Inferior parietal cortex (tissue), 1 donor: ENCODE measurements around the gene PTPRN2.
"Not testable (repeated sequence)": the region's sequence is repeated elsewhere in the genome, so short reads cannot be mapped to it uniquely, and the experiment has no call there.

ENCODE experiments used
- DNase-seq: peaks from one replicate; pipeline ENCODE4 v3.0.0-alpha.2; 2016; ENCODE audit errors: extremely low spot score

The PTPRN2 gene

DNA sequence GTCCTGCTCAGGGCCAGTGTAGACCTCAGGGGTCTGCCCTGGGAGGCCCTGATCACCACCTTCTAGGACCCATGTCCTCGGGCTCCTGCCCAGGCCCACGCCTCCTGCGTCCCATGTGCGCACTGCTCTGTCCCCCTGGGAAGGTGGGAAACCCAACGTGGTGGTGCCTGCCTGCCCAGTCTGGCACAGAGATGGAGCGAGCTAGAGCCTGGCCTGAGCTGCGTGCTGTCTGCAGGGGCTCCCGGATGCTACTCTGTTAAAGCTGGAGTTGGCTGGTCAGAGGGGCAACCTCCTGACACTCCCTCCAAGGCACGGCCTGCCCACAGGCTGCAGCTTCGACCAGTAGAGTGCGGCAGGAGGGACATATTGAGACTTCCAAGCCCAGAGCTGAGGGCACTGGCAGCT lies 1079.1 kb downstream of the PTPRN2 start:
- DNase-seq, result no peak

DNA sequence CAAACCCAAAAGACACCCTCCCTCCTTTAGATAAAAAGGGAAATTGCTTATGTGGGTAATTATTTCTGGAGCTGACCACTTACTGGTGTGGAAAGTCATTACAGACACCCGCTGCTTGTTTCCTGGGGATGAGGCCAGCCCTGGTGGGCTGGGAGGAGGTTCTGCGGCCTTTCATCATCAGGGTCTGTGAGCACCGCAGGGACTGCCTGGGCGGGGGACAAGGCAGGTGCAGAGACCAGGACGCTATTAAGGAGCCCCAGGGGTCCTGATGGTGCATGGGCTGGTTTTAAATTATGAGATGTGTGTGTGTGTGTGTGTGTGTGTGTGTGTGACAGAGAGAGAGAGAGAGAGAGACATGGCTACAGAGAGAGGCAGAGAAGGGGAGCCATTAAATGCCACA lies 1079.6 kb downstream of the PTPRN2 start:
- DNase-seq, result no peak

DNA sequence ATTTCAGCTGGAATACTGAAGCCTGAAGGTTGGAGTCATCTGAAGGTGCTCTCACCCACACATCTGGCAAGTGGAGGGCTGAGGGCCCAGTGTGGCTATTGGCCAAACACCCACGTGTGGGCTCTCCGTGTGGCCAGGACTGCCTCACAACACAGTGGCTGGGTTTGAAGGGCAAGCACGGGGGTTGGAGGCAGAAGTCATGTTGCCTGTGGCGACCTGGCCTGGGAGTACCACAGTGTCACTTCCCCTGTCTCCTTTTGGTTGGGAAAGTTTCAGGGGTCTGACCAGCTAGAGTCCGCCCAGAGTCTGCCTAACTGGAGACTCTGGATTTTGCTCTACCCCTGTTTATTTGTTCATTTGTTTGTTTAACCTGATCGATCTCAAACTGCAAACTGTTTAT lies 1081.4 kb downstream of the PTPRN2 start:
- DNase-seq, result no peak

DNA sequence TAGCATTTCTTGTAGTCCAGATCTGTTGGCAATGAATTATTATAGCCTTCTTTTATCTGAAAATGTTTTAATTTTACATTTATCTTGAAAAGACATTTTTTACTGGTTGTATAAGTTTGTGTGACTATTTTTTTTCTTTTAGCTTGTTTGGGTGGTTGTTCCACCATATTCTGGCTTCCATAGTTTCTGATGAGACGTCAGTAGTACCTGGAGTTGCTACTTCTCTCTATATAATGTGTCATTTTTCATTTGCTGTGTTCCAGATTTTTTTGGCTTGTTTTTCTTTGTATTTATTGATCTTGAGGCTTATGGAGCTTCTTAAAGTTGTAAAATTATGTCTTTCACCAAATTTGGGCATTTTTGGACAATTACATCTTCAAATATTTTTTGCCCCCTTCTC lies 1082.0 kb downstream of the PTPRN2 start:
- DNase-seq, result no peak

DNA sequence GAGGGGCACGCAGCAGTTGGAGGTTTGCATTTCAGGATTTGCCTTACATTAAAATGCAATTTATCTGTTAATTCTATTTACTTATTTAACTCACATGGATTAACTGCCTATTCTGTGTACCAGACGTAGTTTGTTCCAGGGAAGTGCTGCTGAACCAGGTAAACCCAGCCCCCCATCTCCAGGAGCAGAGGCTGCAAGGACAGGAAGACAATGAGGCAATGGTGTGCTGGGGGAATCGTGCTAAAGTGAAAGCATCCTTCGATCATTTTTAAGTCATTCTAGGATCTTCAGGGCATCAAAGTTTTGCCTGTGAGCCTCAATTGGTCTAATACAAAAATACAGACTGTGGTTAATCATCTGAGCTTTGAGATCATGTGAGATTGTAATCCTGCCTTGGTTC lies 1084.4 kb downstream of the PTPRN2 start:
- DNase-seq, result no peak

DNA sequence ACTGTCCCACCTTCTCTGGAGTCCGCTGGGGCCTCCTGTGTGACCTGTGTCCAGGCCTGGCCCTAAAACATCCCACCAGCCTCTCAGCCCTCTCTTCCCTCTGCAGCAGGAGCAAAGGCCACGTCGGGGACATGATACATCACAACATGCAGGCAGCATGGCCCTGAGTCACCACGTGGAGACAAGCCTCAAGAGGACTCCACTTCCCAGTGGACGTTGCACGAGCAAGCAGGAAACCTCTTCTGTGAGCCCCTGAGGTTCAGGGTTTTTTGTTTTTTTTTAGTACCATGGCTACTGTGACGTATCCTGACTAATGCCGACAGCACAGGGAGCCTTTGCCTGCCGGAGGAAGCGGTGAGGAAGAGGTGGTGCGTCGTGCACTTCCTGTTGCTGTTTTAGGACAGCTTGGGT lies 1084.9 kb downstream of the PTPRN2 start:
- no peak for DNase-seq

DNA sequence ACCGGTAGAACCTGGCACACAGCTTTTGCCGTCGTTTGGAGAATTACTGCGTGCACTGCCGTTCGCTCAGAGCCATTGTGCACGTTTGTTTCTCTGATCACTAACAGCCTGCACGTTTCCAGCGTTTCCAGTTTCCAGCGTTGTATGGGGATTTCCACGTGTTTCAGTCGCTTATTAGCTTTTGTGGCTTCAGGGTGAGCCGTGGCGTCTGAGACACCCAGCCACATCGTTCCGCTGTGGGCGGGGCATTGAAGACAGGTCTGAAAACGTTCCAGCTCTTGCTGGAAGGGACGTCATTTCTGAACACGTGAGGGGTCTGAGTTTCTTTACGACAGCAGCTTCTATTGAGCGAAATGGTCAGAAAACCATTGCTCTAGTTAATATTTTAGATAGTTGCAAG lies 1086.0 kb downstream of the PTPRN2 start:
- DNase-seq, result no peak

DNA sequence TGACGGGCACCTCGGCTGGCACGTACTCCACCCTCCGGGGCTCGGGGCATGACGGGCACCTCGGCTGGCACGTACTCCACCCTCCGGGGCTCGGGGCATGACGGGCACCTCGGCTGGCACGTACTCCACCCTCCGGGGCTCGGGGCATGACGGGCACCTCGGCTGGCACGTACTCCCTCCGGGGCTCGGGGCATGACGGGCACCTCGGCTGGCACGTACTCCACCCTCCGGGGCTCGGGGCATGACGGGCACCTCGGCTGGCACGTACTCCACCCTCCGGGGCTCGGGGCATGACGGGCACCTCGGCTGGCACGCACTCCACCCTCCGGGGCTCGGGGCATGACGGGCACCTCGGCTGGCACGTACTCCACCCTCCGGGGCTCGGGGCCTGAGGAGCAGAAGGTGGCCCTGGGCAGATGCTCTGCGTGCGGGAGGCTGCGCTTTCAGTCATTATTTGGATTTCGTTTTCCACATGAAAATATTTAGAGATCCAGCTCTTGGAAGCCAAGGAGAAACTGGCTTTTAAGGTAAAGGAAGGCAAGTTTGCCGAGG lies 1086.6 kb downstream of the PTPRN2 start:
- not testable (repeated sequence) for DNase-seq

DNA sequence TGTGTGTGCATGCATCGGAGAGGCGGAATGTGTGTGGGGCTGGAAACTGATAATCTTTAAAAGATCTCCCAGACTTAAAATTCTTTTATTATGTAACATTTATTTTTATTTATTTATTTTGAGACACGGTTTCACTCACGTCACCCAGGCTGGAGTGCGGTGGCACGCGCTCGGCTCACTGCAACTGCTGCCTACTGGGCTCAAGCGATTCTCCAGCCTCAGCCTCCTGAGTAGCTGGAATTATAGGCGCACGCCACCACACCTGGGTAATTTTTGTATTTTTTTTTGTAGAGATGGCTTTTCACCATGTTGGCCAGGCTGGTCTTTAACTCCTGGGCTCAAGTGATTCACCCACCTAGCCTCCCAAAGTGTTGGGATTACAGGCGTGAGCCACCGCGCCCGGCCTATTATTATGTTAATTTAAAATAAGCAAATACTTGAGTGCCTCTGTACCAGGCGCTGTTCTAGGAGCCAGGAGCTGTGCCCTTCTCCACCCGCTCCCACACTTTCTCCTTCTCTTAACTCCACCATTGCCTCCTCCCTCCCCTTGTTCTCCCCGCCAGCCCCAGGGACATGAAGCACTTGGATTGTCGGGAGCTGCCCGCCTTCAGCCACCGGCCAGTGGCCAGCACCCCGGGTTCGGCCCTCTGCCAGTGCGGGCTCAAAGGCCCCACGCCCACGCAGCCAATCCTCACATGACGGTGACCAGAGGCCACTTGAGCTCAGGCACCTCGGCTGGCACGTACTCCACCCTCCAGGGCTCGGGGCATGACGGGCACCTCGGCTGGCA lies 1087.3 kb downstream of the PTPRN2 start:
- no peak for DNase-seq

DNA sequence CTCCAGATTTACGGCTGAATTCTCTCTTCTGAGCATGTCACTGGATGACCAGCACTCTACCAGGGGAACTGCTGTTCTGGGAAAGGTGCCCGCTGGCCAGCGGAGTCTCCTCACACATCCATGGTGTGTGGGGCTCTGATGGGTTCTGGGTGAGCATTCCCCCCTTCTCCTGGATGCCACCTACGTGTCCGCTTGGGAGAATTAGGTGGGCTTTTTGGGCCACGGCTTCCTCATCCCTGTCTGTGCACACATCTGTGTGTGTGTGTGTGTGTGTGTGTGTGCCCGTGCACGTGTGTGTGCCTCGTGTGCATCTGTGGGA lies 1087.8 kb downstream of the PTPRN2 start:
- DNase-seq, result no peak

DNA sequence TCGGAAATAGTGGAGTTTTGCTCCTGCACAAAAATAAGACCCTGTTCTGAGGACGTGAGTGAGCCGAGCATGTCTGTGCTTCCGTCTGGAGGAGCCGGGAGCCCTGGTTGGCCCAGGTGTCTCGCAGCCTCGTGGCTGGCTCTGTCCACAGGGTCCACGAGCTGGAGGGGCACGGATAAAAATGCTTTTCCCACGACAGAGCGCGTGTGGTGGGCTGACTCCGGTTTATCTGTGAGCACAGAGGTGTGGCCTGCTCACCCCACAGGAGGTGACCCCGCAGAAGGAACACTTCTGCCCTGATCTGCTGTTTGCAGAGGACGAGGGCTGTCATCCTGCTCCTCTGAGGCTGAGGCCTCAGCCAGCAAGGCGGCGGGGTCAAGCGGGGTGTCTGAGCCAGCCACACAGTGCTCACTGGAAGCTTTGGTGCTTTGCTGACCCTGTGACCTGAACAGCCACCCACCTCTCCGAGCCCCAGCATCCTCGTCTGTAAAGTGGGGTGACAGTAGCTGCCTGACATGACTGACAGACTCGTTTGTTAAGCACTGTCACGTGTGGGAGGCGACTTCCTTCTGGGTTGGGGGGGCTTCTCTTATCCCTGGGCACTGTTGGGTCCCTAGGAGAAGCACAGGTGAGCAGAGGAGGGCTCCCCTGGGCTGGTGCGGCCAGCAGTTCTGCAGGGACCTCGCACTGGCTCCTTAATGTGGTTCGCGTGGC lies 1088.3 kb downstream of the PTPRN2 start:
- no peak for DNase-seq

DNA sequence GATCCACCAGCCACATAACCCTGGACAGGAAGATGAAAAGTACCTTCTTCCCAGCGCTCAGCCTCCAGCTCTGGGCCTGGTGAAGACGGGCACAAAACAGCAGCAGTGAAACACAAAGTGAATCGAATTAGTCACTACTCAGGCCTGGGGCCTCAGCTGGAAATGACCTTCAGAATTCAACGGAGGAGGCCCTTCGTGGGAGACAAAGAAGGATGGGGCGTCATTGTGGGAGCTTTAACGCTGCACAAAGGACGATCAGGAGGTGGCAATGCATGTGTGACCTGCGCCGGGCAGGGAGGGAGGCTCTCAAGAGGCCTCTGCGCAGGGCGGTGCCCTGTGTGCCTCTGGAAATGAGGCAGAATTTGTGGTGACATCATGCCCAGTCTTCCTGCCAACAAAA lies 1089.0 kb downstream of the PTPRN2 start:
- DNase-seq, result no peak

DNA sequence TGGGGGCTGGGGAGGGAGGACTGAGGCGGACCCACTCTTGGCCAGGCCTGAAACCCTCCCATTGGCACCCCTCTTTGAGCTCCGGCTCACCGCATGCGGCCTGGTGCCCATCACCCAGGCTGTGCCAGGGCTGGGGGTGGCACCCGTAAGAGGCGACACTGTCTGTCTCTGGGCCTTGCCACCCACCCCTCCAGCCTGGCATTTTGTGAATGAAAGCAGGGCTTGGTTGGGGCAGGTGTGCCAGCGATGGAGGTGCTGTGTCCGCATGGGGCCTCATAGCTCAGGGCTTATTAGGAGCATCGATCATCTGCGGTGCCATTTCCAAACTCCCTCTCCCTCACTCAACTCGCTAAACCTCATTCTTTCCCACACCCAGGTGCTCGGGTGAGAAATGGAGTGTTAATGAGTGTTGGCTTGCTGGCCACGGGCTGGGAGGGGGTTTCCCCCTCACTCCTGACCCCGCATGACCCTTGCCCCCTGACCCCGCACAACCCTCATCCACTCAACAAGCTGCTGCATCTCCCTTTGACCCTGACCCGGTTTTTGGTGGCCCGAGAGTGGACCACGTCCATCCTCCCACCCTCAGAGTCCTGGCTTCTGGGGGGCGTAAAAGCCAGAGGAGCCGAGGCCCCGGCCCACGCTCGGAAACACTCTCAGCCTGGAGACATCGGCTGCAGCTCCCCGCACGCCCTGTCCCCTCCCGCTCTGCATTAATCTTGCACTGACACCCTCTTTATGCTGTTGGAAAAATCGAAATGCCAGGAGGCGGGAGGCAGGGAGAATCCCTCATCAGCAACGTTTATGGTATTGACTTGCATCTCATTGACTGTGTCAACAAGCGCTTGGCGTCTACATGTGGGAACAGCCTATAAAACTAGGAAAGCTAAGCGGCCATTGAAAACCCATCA lies 1089.6 kb downstream of the PTPRN2 start:
- no peak for DNase-seq

DNA sequence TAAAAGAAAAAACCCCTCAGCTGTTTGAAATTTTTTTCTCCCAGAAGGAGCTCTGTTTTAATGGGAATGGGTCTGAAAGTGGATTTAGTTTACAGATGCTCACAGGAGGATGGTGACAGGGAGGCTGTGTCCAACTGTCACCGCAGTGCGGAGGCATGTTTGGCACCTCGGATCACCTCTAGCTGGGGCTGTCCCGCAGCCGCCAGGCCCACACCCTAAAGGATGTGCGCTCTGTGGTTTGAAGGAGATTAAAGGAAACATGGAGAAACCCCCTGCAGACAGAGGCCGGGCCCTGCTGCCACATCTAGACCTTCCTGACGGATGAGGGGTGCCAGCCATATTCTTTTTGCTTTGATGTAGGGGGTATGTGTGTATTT lies 1090.3 kb downstream of the PTPRN2 start:
- DNase-seq, result no peak

DNA sequence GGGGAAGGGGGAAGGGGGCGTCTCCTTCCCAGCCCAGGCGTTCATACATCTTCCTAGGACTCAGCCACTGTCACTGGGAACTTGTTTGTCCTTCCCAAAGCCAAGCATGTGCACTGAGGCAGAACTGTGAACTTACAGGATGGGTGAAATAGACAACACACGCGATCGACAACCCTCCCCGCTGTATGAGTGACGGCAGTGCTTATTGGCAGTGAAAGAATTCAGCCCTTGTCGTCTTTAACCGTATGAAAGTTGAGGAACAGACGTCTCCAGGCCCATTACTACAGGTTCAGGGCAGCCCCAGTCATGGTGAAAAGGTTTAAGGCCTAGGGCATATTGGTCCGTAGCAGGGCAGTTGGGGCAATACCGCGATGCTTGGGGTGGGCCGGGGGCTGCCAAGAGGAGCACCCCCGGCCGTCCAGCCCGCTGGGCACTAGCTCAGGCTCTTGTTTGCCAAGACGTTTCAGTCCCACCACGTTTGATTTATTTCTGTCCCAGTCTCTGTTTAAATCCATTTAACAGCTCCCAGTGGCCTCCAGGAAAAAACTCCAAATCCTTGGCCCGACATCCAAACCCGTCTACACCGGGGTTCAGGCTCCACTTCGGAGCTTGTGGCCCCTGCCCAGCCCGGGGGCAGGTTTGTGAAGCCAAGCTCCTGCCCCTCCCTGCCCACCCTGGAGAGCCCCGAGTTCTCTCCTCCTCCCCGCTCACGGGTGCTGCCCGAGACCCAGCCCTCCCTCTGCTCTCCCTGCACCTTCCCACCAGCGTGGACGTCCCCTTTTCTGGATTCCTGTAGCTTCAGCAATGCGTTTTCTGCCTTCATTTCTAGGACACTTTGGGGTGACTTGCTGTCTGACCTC lies 1091.0 kb downstream of the PTPRN2 start:
- DNase-seq, result no peak

DNA sequence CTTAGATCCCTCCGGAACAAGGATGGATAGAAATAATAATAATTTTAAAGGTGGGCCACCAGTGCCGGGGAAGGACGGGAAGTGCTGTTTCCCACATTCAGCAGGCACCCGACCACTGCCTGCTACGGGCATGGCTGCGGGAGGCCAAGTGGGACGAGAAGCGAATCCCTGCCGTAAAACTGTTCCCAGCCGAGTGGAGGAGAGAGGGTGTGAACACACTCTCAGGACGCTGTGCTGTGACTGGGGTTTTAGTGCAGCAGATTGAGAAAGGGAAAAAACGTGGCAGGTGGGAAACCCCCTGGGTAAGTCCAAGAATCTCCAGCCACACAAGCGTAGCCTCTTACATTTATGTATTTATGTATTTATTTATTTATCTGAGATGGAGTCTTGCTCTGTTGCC lies 1092.0 kb downstream of the PTPRN2 start:
- no peak for DNase-seq

DNA sequence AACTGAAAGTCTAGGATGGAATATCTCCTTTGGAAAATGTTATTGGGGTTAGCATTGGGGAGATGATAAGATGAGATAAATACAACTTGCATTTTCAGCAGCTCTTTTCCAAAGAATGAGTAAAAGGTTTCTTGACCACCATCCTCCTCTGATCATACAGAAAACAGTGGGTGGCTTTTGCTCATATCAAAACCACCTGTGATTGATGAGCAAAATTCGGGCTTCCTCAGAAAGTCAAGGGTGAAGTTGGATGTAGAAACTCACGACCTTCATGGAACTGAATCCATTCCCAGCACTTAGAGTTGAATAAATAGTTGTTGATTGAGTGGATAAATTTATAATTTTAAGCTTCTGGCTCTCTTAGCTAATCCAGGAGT lies 1092.5 kb downstream of the PTPRN2 start:
- no peak for DNase-seq

DNA sequence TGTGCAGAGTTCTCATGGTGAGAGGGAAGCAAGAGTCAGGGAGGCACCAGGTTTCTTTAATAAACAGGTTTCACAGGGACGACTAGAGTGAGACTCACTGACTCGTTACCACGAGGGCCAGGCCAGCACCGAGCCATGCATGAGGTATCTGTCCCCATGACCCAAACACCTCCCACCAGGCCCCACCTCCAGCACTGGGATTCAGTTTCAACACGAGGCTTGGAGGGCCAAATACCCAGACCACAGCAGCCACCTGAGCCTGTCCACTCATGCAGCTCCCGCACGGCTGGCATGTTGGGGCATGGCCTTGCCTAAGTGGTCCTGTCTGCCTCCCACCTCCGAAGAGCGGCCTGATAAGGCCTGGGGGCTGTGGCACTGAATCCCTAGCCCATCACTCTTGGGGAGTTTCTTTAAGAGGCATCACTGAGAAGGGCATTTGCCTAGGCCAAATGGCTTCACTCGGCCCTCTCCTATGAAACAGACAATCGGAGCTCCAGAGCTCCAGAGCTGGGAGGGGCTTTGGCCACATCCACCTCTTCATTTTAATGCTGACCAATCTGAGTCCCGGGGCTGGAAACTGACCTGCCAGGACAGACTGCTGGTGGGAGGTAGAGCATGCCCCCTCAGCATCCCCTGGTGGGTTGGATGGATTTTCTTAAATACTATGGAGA lies 1093.0 kb downstream of the PTPRN2 start:
- no peak for DNase-seq

DNA sequence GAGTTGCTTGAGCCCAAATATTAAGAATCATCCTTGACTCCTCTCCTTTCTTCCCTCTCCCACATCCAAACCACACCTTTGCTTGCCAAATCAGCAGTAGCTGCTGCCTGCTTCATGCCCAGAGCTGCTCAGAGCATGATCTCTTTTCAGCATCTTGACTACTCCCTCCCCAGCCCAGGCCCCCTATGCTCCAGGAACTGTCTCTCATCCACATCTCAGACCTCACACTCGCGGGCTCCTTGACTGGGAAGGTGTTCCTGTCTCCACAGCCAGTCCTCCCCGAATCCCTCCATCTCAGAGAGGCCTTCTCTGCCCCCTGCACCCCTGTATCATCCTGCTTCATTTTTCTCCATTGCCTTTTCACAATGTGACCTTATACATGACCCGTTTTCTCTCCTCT lies 1093.8 kb downstream of the PTPRN2 start:
- DNase-seq, result no peak

DNA sequence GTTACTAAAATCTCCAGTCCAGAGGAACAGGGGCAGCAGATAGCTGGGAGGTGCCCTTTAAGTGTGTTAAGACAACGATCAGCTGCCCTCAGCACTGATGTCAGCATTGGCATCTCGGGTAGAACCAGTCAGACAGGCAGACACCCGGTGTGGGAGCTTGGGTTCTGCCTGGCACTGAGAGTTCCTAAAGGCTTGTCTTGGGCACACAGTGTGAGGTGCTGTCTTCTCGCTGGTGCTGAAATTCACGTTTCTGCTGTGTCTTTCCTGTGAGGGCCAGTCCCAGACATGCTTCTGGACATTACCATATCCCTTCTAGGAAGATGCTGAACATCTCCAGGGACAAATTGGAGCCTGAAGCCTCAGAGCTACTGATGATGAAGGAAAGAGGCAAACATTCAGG lies 1094.6 kb downstream of the PTPRN2 start:
- DNase-seq, result no peak

DNA sequence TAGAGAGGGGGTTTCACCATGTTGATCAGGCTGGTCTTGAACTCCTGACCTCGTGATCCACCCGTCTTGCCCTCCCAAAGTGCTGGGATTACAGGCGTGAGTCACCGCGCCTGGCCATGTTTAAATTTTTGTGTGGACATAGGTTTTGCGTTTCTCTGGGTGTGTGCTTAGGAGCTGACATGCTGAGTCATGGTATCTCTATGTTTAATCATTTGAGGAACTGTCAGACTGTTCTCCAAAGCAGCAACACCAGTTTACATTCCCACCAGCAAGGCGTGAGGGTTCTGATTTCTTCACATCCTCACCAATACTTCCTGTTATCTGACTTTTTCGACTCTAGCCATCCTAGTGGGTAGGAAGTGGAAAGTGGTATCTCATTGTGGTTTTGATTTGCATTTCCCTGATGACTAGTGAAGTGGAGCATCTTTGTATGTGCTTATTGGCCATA lies 1097.1 kb downstream of the PTPRN2 start:
- DNase-seq, result no peak
